ENCODE results near the gene ZNF526. TPM values are rescaled to one million over a fixed set of nuclear protein-coding genes. Genes with fewer than 3 reads are reported as not detected.
A peak's percentile ranks its signal among the peaks of the same experiment; 100 is the strongest.
"Not testable (repeated sequence)": the region's sequence is repeated elsewhere in the genome, so short reads cannot be mapped to it uniquely, and the experiment has no call there.

The ZNF526 gene
- total and polyA plus RNA-seq, 5 donors from 2014 or later = 4.0 to 8.8 (median 5.8) TPM

DNA sequence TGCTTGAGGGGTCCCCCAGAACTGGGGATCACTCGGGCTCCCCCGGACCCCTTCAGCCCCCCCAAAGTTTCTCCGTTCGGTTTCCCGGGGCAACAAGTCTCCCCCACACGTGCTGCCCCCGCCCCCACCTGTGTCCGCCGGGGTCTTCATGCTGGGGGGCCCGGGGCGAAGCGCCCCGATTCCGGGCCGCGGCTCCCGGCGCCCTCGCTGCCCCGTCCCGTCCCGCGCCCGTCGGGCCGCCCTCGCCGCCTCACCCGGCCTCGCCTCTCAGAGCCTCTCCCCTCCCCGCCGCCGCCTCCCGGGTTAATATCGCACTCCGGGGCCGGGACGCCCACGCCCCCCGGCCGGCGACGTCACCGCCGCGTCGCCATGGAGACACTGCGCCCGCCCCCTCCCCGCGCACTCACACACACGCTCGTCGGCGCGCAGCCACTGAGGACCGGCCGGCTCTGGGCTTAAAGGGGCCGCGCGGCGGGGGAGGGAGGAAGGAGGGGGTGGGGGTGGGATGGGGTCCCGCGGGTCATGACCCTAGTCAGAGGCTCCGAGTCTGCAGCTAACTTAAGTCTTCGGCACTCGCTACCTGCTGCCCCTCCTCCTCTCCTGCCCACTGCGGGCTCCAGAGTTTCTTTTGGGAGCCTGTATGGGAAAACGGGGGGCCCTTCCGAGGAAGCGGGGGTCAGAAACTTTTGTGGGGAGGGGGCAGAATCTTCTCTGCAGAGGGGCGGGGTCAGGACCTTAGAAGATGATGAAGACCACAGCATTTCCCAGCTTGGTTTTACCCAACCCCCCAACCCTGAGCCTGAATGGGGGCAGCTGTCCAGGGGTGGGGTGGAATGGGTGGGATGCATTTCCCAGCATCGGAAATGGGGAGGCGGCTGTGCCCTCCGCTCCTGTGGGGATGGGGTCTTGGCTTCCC lies 35.0 kb downstream of the ZNF526 start, which contains the start of gene ERF:
TSS of gene ERF (minus strand) at position 279 of the 916 bp plus-strand sequence. CDS start at position 150, 129 bp downstream.
- DNase-seq (peak; percentile 92 to 94 (median 92)), ATAC-seq (ENCODE audit: low read depth in 2 of 2) (peak; percentile 79 to 84)
- Mint-ChIP-seq H3K27me3 (peaks cover 12% of the 10 kb centered on the region), H3K9me3 (no peaks in the 10 kb centered on the region), H3K27ac (peak within 1 kb of the TSS; percentile 26 to 90 (median 75)), H3K4me3 (peak within 1 kb of the TSS; percentile 80 to 93 (median 90)), H3K36me3 (no peaks in the 10 kb centered on the region), H3K4me1 (peaks cover 0 to 38% (median 14%) of the 10 kb centered on the region in 4 donors)
- no peaks in the 10 kb centered on the region for H3K36me3 ChIP-seq (ENCODE audit: control insufficient read depth, insufficient read depth, low read length)
- H3K4me1 ChIP-seq (ENCODE audit: control insufficient read depth, insufficient read depth, low read length, poor library complexity, severe bottlenecking) = peaks cover 38% of the 10 kb centered on the region
- peak within 1 kb of the TSS; percentile 96 for H3K27ac ChIP-seq (ENCODE audit: insufficient read depth, low read length, poor library complexity, severe bottlenecking)
- peak within 1 kb of the TSS; percentile 41 for H3K4me3 ChIP-seq (ENCODE audit: low read depth, low read length)
- H3K27me3 ChIP-seq (ENCODE audit: control insufficient read depth, insufficient read depth, low read length) = no peaks in the 10 kb centered on the region
- H3K9me3 ChIP-seq (ENCODE audit: control insufficient read depth in 2 of 2, low read length in 2 of 2) = no peaks in the 10 kb centered on the region

DNA sequence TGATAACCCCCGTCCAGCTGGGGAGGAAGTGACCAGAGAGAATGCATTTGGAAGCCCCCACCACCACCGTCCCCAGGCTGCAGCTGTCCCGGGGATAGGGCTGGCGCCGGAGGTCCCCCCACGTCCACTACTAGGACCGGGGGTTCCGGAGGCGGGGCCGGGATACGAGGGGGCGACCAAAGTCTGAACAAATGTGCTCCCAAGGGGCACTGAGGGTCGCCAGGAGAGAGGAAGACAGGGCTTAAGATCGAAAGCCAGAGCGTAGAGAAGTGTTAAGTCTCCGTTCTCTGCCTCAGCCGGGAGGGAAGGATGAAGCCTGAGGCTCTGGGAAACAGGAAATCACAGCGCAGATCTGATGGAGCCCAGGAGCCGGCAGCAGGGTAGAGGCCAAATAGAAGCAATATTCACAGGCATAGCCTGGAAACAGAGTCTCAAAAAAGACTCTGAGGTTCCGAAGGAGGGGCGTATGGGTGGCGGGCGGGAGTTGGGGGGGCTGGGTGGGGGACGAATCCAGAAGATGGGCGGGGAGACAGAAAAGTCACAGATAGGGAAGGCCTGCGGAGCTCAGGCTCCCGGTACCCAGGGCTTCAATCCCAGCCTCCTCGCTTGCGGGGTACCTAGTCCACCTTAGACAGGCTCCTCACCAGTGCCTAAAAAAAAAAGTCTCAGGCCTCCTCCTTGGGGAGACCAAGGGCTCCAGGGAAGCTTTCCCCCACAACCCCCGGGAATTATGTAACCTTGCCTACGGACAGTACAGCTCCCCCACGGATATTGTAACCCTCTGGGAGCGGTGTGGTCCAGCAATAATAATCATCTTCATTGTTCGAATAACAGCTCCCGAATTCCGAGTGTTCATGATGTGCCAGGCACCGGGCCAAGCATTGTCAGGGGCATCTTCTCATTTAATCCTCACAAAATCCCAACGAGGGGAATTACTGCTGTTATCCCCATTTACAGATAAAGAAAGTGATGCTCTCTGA lies 35.9 kb downstream of the ZNF526 start:
- Mint-ChIP-seq H3K9me3 (peaks cover 0 to 2% (median 0%) of the 10 kb centered on the region in 7 donors), H3K4me1 (peaks cover 0 to 30% (median 14%) of the 10 kb centered on the region in 4 donors), H3K27ac (peak overlapping the region in 2 of 3 donors; percentile 75 to 90), H3K27me3 (peaks cover 12% of the 10 kb centered on the region), H3K4me3 (peak overlapping the region; percentile 80 to 93 (median 88)), H3K36me3 (no peaks in the 10 kb centered on the region)
- H3K36me3 ChIP-seq (ENCODE audit: control insufficient read depth, insufficient read depth, low read length) = no peaks in the 10 kb centered on the region
- peak overlapping the region; percentile 96 for H3K27ac ChIP-seq (ENCODE audit: insufficient read depth, low read length, poor library complexity, severe bottlenecking)
- peaks cover 30% of the 10 kb centered on the region for H3K4me1 ChIP-seq (ENCODE audit: control insufficient read depth, insufficient read depth, low read length, poor library complexity, severe bottlenecking)
- H3K27me3 ChIP-seq (ENCODE audit: control insufficient read depth, insufficient read depth, low read length) = no peaks in the 10 kb centered on the region
- DNase-seq = no peak
- ATAC-seq (ENCODE audit: low read depth in 2 of 2) = no peak
- H3K4me3 ChIP-seq (ENCODE audit: low read depth, low read length) = peak overlapping the region; percentile 37
- H3K9me3 ChIP-seq (ENCODE audit: control insufficient read depth in 2 of 2, low read length in 2 of 2) = no peaks in the 10 kb centered on the region

DNA sequence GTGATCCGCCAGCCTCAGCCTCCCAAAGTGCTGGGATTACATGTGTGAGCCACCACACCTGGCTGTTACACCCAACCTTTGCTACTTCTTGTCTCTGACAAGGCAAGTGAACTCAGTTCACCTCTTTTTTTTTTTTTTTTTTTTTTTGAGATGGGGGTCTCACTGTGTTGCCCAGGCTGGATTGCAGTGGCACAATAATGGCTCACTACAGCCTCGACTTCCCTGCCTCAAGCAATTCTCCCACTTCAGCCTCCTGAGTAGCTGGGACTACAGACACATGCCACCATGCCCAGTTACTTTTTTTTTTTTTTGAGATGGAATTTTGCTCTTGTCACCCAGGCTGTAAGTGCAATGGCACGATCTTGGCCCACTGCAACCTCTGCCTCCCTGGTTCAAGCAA lies 37.7 kb downstream of the ZNF526 start:
- not testable (repeated sequence) for ATAC-seq (ENCODE audit: low read depth in 2 of 2); H3K27ac ChIP-seq (ENCODE audit: insufficient read depth, low read length, poor library complexity, severe bottlenecking); H3K36me3 Mint-ChIP-seq; H3K27me3 ChIP-seq (ENCODE audit: control insufficient read depth, insufficient read depth, low read length); H3K9me3 Mint-ChIP-seq; H3K36me3 ChIP-seq (ENCODE audit: control insufficient read depth, insufficient read depth, low read length); H3K4me3 ChIP-seq (ENCODE audit: low read depth, low read length); H3K9me3 ChIP-seq (ENCODE audit: control insufficient read depth in 2 of 2, low read length in 2 of 2); H3K27me3 Mint-ChIP-seq; H3K27ac Mint-ChIP-seq; DNase-seq
- peak overlapping the region in 1 of 4 donors; percentile 49 for H3K4me3 Mint-ChIP-seq
- peaks cover 15% of the 10 kb centered on the region for H3K4me1 ChIP-seq (ENCODE audit: control insufficient read depth, insufficient read depth, low read length, poor library complexity, severe bottlenecking)
- peaks cover 0 to 14% (median 3%) of the 10 kb centered on the region in 4 donors for H3K4me1 Mint-ChIP-seq

DNA sequence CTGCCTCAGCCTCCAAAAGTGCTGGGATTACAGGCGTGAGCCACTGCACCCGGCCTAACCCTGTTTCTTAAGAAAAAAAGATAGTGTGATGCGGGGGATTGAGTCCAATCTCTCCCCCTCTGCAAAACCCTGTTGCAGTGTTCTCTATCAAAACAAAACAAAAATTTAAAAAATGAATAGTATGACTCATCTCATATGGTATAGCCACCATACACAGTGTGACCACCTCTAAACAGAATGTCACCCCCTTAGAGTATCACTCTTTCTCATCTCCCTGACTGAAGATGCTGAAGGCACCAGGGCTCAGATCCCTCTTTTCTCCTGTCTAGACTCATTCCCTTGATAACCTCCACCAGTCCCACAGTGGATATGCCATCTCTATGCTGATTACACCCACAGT lies 41.7 kb downstream of the ZNF526 start:
- peaks cover under 1% of the 10 kb centered on the region for H3K27me3 Mint-ChIP-seq
- ATAC-seq (ENCODE audit: low read depth in 2 of 2) = no peak
- H3K4me1 Mint-ChIP-seq = peaks cover 0 to under 1% (median 0%) of the 10 kb centered on the region in 4 donors
- Histone ChIP-seq H3K36me3 (ENCODE audit: control insufficient read depth, insufficient read depth, low read length) (no peaks in the 10 kb centered on the region), H3K4me1 (ENCODE audit: control insufficient read depth, insufficient read depth, low read length, poor library complexity, severe bottlenecking) (no peaks in the 10 kb centered on the region), H3K27me3 (ENCODE audit: control insufficient read depth, insufficient read depth, low read length) (no peaks in the 10 kb centered on the region), H3K27ac (ENCODE audit: insufficient read depth, low read length, poor library complexity, severe bottlenecking) (no peak overlapping the region), H3K4me3 (ENCODE audit: low read depth, low read length) (no peak overlapping the region), H3K9me3 (ENCODE audit: control insufficient read depth in 2 of 2, low read length in 2 of 2) (no peaks in the 10 kb centered on the region)
- H3K27ac Mint-ChIP-seq = no peak overlapping the region
- peak overlapping the region in 1 of 4 donors; percentile 75 for H3K4me3 Mint-ChIP-seq
- DNase-seq = no peak
- no peaks in the 10 kb centered on the region for H3K36me3 Mint-ChIP-seq
- H3K9me3 Mint-ChIP-seq = peaks cover 0 to 2% (median 0%) of the 10 kb centered on the region in 7 donors

DNA sequence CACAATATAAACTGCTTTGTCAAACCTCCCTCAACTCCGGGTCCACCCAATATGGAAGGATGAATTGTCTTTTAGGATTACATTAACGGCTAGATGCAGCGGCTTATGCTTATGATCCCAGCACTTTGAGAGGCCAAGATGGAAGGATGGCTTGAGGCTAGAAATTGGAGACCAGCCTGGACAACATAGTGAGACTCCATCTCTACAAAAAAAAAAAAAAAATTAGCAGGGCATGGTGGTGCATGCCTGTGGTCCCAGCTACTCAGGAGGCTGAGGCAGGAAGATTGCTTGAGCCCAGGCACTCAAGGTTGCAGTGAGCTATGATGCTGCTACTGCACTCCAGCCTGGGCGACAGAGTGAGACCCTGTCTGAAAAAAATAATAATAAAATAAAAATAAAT lies 46.0 kb downstream of the ZNF526 start:
- ATAC-seq (ENCODE audit: low read depth in 2 of 2); H3K36me3 ChIP-seq (ENCODE audit: control insufficient read depth, insufficient read depth, low read length); DNase-seq; H3K4me3 ChIP-seq (ENCODE audit: low read depth, low read length); H3K9me3 Mint-ChIP-seq; H3K27me3 Mint-ChIP-seq; H3K27ac ChIP-seq (ENCODE audit: insufficient read depth, low read length, poor library complexity, severe bottlenecking); H3K27me3 ChIP-seq (ENCODE audit: control insufficient read depth, insufficient read depth, low read length); H3K9me3 ChIP-seq (ENCODE audit: control insufficient read depth in 2 of 2, low read length in 2 of 2); H3K36me3 Mint-ChIP-seq: not testable (repeated sequence)
- H3K4me1 Mint-ChIP-seq = peaks cover 0 to 16% (median 13%) of the 10 kb centered on the region in 4 donors
- peaks cover 25% of the 10 kb centered on the region for H3K4me1 ChIP-seq (ENCODE audit: control insufficient read depth, insufficient read depth, low read length, poor library complexity, severe bottlenecking)
- peak overlapping the region in 1 of 4 donors; percentile 2 for H3K4me3 Mint-ChIP-seq
- peak overlapping the region in 1 of 3 donors; percentile 1 for H3K27ac Mint-ChIP-seq

DNA sequence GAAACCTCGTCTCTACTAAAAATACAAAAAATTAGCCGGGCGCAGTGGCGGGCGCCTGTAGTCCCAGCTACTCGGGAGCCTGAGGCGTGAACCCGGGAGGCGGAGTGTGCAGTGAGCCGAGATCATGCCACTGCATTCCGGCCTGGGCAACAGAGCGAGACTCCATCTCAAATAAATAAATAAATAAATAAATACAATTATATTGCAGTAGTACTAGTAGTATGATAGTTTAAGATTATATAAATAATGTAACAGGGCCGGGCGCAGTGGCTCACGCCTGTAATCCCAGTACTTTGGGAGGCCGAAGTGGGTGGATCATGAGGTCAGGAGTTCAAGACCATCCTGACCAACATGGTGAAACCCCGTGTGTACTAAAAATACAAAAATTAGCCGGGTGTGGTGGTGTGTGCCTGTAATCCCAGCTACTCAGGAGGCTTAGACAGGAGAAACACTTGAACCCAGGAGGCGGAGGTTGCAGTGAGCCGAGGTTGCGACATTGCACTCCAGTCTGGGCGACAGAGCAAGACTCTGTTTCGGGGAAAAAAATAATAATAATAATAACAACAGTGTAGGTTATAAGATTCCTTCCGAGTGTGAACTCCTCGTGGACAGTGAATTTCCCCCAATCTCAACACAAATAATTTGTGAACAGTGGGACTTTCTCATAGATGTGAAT lies 47.0 kb downstream of the ZNF526 start:
- Mint-ChIP-seq H3K4me3 (peak overlapping the region in 1 of 4 donors; percentile 21), H3K27ac (peak overlapping the region in 1 of 3 donors; percentile 52), H3K4me1 (peaks cover 0 to 22% (median 16%) of the 10 kb centered on the region in 4 donors)
- H3K36me3 Mint-ChIP-seq; DNase-seq; H3K9me3 Mint-ChIP-seq; H3K27me3 ChIP-seq (ENCODE audit: control insufficient read depth, insufficient read depth, low read length); ATAC-seq (ENCODE audit: low read depth in 2 of 2); H3K36me3 ChIP-seq (ENCODE audit: control insufficient read depth, insufficient read depth, low read length); H3K27me3 Mint-ChIP-seq; H3K9me3 ChIP-seq (ENCODE audit: control insufficient read depth in 2 of 2, low read length in 2 of 2): not testable (repeated sequence)
- Histone ChIP-seq H3K4me3 (ENCODE audit: low read depth, low read length) (peak overlapping the region; percentile 75), H3K4me1 (ENCODE audit: control insufficient read depth, insufficient read depth, low read length, poor library complexity, severe bottlenecking) (peaks cover 30% of the 10 kb centered on the region), H3K27ac (ENCODE audit: insufficient read depth, low read length, poor library complexity, severe bottlenecking) (peak overlapping the region; percentile 99)

DNA sequence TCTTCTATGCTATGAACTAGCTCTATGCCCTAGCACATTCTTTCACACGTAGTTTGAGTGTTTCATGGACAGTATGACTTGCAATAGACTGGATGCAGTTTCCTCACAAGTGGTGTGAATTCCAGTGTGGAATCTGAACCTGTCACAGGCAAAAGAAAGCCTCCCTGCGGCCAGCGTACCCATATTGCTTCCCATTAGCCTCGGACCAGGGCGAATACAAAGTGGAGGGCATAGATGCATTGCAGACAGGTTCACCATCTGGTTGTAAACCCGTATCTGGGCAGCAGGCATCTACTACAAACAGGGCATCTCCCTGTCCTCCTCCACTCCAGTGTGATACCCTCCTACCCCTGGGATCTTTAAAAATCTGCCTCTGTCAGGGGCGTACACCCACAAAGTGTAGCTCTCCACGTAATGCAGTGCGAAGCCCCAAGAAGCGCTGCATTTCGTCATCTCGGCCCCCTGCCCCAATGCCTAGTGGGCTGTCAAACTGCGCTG lies 47.6 kb downstream of the ZNF526 start:
- Mint-ChIP-seq H3K27ac (no peak overlapping the region), H3K27me3 (no peaks in the 10 kb centered on the region), H3K9me3 (no peaks in the 10 kb centered on the region), H3K4me3 (no peak overlapping the region), H3K4me1 (peaks cover 0 to 22% (median 16%) of the 10 kb centered on the region in 4 donors), H3K36me3 (no peaks in the 10 kb centered on the region)
- Histone ChIP-seq H3K27ac (ENCODE audit: insufficient read depth, low read length, poor library complexity, severe bottlenecking) (peak overlapping the region; percentile 99), H3K4me1 (ENCODE audit: control insufficient read depth, insufficient read depth, low read length, poor library complexity, severe bottlenecking) (peaks cover 30% of the 10 kb centered on the region), H3K9me3 (ENCODE audit: control insufficient read depth in 2 of 2, low read length in 2 of 2) (no peaks in the 10 kb centered on the region), H3K36me3 (ENCODE audit: control insufficient read depth, insufficient read depth, low read length) (no peaks in the 10 kb centered on the region), H3K27me3 (ENCODE audit: control insufficient read depth, insufficient read depth, low read length) (no peaks in the 10 kb centered on the region), H3K4me3 (ENCODE audit: low read depth, low read length) (peak overlapping the region; percentile 75)
- ATAC-seq (ENCODE audit: low read depth in 2 of 2) (no peak), DNase-seq (no peak)

All from CD4-positive, CD25-positive, alpha-beta regulatory T cell (primary cell).